ENCODE data around the gene SYPL2.

DNA sequence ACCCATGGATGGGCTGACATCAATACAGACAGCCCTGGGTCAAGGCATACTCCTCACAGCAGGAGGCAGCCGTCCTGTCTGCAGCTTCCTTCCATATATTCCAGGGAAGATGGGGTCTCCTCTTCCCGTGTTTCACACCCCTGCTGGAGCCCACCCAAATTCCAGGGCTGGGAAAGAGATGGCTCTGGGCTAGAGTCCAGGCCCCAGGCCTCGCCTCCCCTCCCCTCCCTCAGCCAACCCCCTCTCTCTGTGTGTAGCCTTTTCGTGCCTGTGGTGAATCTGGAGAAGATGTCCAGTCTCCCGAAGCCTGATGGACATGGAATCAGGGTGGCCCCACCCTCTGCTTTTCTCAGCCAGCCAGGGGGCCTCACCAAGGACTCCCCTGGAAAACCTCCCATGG is 20.9 kb downstream of the SYPL2 start:
- TF ChIP-seq, protein P1, sequence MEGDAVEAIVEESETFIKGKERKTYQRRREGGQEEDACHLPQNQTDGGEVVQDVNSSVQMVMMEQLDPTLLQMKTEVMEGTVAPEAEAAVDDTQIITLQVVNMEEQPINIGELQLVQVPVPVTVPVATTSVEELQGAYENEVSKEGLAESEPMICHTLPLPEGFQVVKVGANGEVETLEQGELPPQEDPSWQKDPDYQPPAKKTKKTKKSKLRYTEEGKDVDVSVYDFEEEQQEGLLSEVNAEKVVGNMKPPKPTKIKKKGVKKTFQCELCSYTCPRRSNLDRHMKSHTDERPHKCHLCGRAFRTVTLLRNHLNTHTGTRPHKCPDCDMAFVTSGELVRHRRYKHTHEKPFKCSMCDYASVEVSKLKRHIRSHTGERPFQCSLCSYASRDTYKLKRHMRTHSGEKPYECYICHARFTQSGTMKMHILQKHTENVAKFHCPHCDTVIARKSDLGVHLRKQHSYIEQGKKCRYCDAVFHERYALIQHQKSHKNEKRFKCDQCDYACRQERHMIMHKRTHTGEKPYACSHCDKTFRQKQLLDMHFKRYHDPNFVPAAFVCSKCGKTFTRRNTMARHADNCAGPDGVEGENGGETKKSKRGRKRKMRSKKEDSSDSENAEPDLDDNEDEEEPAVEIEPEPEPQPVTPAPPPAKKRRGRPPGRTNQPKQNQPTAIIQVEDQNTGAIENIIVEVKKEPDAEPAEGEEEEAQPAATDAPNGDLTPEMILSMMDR (conservative IDR thresholded peaks at IDR 0.05; ENCODE audit: low read length), result no peak
- TF ChIP-seq EZH2phosphoT487 (IDR thresholded peaks at IDR 0.05; ENCODE audit: borderline replicate concordance, low read depth, low read length), result no peak
